ENCODE measurements around the gene PTPN2. TPM values are rescaled to one million over a fixed set of nuclear protein-coding genes. Genes with fewer than 3 reads are reported as not detected.
"Not testable (repeated sequence)": the region's sequence is repeated elsewhere in the genome, so short reads cannot be mapped to it uniquely, and the experiment has no call there.

The PTPN2 gene
- polyA plus RNA-seq, 1 donor from 2014 or later: 45.7 TPM

DNA sequence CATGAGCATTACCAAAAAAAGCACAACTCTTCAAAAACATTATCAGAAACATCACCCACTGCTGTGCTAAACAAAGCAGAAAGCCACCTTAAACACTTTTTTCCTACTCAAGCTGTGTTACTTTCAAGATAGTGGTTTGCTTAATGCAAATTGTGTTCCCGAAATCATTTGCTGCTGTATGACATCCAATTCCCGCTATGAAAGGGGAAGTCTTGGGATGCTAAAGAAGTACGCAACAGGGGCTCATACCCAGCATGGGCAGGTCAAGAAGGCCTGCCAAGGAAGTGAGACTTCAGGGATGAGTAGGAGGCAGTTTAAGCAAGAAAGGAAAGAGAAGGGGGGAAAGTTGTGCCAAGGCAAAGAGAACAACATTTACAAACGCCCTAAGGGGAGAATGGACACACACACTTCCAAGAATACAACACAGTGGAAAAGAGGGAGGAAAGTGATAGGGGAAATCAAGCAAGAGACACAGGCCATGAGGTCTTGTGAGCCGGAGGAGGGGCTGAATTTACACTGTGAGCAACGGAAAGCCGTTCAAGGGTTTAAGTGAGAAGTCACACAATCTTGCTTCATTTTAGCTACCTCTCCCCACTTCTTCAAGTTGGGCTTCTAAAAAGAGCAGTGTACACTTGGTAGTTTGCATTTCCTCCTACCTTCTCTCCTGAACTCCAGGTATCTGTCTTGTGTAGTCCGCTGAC lies 4.0 kb downstream of the PTPN2 start:
- Histone ChIP-seq H3K9ac (ENCODE audit: low read length) (no peak overlapping the region), H3K4me3 (ENCODE audit: low read length) (no peak overlapping the region), H3F3A (ENCODE audit: insufficient read depth, low read length, poor library complexity, severe bottlenecking) (peaks cover 5% of the 10 kb centered on the region), H2AFZ (ENCODE audit: low read depth, low read length) (no peak overlapping the region), H3K79me2 (replicated peaks; ENCODE audit: insufficient read depth, low read length) (peaks cover 24% of the 10 kb centered on the region), H3K27ac (ENCODE audit: low read length) (no peak overlapping the region), H4K20me1 (ENCODE audit: insufficient read depth) (no peaks in the 10 kb centered on the region), H3K9me2 (ENCODE audit: insufficient read depth, low read length) (no peaks in the 10 kb centered on the region), H3K9me3 (ENCODE audit: low read length) (no peaks in the 10 kb centered on the region), H3K4me2 (ENCODE audit: low read length) (no peak overlapping the region), H3K27me3 (ENCODE audit: insufficient read depth, low read depth, low read length) (no peaks in the 10 kb centered on the region), H3K36me3 (ENCODE audit: insufficient read depth, low read length) (no peaks in the 10 kb centered on the region)
- TF ChIP-seq MXI1 (conservative IDR thresholded peaks at IDR 0.05; ENCODE audit: poor library complexity, severe bottlenecking): no peak
- no peak for TF ChIP-seq SMC3 (conservative IDR thresholded peaks at IDR 0.05; ENCODE audit: poor library complexity)
- TF ChIP-seq POLR2AphosphoS5 (IDR thresholded peaks at IDR 0.05): no peak
- TF ChIP-seq REST (IDR thresholded peaks at IDR 0.05; ENCODE audit: borderline replicate concordance): no peak
- no peak for TF ChIP-seq TAF1 (IDR thresholded peaks at IDR 0.05; ENCODE audit: low read depth)
- no peak for TF ChIP-seq EZH2 (IDR thresholded peaks at IDR 0.05; ENCODE audit: borderline replicate concordance, insufficient read depth, low read length, poor library complexity, severe bottlenecking)
- no peak for TF ChIP-seq RAD21 (conservative IDR thresholded peaks at IDR 0.05)
- TF ChIP-seq, protein P1, sequence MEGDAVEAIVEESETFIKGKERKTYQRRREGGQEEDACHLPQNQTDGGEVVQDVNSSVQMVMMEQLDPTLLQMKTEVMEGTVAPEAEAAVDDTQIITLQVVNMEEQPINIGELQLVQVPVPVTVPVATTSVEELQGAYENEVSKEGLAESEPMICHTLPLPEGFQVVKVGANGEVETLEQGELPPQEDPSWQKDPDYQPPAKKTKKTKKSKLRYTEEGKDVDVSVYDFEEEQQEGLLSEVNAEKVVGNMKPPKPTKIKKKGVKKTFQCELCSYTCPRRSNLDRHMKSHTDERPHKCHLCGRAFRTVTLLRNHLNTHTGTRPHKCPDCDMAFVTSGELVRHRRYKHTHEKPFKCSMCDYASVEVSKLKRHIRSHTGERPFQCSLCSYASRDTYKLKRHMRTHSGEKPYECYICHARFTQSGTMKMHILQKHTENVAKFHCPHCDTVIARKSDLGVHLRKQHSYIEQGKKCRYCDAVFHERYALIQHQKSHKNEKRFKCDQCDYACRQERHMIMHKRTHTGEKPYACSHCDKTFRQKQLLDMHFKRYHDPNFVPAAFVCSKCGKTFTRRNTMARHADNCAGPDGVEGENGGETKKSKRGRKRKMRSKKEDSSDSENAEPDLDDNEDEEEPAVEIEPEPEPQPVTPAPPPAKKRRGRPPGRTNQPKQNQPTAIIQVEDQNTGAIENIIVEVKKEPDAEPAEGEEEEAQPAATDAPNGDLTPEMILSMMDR (IDR thresholded peaks at IDR 0.05; ENCODE audit: poor library complexity, severe bottlenecking): no peak
- TF ChIP-seq EP300 (conservative IDR thresholded peaks at IDR 0.05; ENCODE audit: poor library complexity, severe bottlenecking): no peak

GRCh38 chr18:12874992-12875391 lies 9.0 kb downstream of the PTPN2 start:
- not testable (repeated sequence) for H3K27ac ChIP-seq (ENCODE audit: low read length); H2AFZ ChIP-seq (ENCODE audit: low read depth, low read length); H3K4me2 ChIP-seq (ENCODE audit: low read length); H3K79me2 ChIP-seq (replicated peaks; ENCODE audit: insufficient read depth, low read length); H3F3A ChIP-seq (ENCODE audit: insufficient read depth, low read length, poor library complexity, severe bottlenecking); H3K36me3 ChIP-seq (ENCODE audit: insufficient read depth, low read length); H3K9me3 ChIP-seq (ENCODE audit: low read length); H4K20me1 ChIP-seq (ENCODE audit: insufficient read depth); H3K9ac ChIP-seq (ENCODE audit: low read length); H3K27me3 ChIP-seq (ENCODE audit: insufficient read depth, low read depth, low read length); H3K9me2 ChIP-seq (ENCODE audit: insufficient read depth, low read length); H3K4me3 ChIP-seq (ENCODE audit: low read length)

DNA sequence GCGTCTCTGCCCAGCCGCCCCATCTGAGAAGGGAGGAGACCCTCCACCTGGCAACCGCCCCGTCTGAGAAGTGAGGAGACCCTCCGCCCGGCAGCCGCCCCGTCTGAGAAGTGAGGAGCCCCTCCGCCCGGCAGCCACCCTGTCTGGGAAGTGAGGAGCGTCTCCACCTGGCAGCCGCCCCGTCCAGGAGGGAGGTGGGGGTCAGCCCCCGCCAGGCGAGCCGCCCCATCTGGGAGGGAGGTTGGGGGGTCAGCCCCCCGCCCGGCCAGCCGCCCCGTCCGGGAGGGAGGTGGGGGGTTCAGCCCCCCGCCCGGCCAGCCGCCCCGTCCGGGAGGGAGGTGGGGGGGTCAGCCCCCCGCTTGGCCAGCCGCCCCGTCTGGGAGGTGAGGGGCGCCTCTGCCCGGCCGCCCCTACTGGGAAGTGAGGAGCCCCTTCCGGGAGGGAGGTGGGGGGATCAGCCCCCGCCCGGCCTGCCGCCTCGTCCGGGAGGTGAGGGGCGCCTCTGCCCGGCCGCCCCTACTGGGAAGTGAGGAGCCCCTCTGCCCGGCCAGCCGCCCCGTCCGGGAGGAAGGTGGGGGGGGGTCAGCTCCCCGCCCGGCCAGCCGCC lies 10.0 kb downstream of the PTPN2 start:
- not testable (repeated sequence) for H3K9ac ChIP-seq (ENCODE audit: low read length); H3K4me2 ChIP-seq (ENCODE audit: low read length); H3K4me3 ChIP-seq (ENCODE audit: low read length); H3K79me2 ChIP-seq (replicated peaks; ENCODE audit: insufficient read depth, low read length); H3K9me3 ChIP-seq (ENCODE audit: low read length); H3F3A ChIP-seq (ENCODE audit: insufficient read depth, low read length, poor library complexity, severe bottlenecking); H2AFZ ChIP-seq (ENCODE audit: low read depth, low read length); H3K27ac ChIP-seq (ENCODE audit: low read length); H4K20me1 ChIP-seq (ENCODE audit: insufficient read depth); H3K9me2 ChIP-seq (ENCODE audit: insufficient read depth, low read length); H3K36me3 ChIP-seq (ENCODE audit: insufficient read depth, low read length); H3K27me3 ChIP-seq (ENCODE audit: insufficient read depth, low read depth, low read length)

All from neural cell (in vitro differentiated cells).